H54 (cell line): ENCODE data around the gene SLC12A7.
"Not testable (repeated sequence)": the region's sequence is repeated elsewhere in the genome, so short reads cannot be mapped to it uniquely, and the experiment has no call there.

Experiments
- DNase-seq: peaks from one replicate; pipeline ENCODE4 v3.0.0; 2011; ENCODE audit warnings: low spot score, mixed read lengths; ENCODE audit not compliant: insufficient read length
- FAIRE-seq: peaks from 3 replicates; lab custom pipeline; 2011; peaks lifted over from hg19 to GRCh38; lab: Jason Lieb, UNC
- POLR2A ChIP-seq: IDR thresholded peaks from 2 replicates; pipeline ENCODE4 v1.6.1; 2011; ENCODE audit warnings: low read depth, mild to moderate bottlenecking, low read length

Gene SLC12A7

DNA sequence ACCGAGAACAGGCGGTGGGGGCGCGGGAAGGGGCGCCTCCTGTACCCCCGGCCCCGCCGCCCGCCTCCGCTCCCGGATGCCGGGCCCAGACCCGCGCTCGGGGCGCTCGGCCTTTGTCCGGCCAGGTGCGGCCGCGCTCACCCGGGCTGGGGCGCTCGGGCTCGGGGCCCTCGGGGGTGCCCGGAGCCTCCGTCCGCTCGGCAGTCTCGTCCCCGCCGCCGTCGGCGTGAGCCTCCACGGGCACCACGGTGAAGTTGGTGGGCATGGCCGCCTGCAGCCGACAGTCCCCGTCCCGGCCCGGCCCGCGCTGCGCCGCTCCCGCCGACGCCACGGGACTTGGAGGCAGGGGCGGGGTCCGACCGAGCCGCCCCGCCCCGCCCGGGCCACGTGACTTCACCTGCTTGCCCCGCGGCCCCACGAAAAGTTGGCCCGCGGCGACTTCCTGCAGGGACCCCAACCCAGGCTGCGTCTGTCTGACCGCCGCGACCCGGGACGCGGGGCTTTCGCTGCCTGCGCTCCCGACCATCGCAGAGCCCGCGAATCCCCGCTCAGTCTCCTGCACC is at the start of gene SLC12A7:
SLC12A7 (minus strand) TSS at position 337 of the 563 bp plus-strand sequence; CDS start at position 265, 72 bp downstream.
- no peak for FAIRE-seq
- 0 out of 2 replicates have a peak, but pooled peaks have one; percentile 26 for TF ChIP-seq POLR2A
- DNase-seq = no peak

GRCh38 chr5:1161108-1161832 is 49.4 kb upstream of the SLC12A7 start:
- FAIRE-seq (no peak), DNase-seq (peak; percentile 66)
- TF ChIP-seq POLR2A = 0 out of 2 replicates have a peak, but pooled peaks have one; percentile 4

GRCh38 chr5:1159774-1160406 is 48.0 kb upstream of the SLC12A7 start:
- FAIRE-seq (no peak), DNase-seq (no peak)
- TF ChIP-seq POLR2A = no peak

DNA sequence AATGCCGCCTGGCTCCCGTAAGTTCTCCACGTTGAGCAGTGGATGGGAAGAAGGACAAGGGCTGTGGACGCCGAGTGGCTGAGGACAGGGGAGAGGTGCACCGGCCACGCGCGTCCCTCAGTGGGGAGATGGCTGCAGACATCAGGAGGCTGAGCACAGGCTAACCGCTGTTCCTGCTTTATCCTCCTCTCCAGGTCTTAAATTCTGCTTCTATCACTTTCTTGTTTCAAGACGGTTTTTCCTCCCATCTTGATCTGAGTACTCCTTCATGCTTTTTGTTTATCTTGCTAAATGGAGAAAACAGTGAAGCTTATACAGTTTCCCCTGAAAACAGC is 47.4 kb upstream of the SLC12A7 start:
- no peak for TF ChIP-seq POLR2A
- FAIRE-seq (no peak), DNase-seq (no peak)

DNA sequence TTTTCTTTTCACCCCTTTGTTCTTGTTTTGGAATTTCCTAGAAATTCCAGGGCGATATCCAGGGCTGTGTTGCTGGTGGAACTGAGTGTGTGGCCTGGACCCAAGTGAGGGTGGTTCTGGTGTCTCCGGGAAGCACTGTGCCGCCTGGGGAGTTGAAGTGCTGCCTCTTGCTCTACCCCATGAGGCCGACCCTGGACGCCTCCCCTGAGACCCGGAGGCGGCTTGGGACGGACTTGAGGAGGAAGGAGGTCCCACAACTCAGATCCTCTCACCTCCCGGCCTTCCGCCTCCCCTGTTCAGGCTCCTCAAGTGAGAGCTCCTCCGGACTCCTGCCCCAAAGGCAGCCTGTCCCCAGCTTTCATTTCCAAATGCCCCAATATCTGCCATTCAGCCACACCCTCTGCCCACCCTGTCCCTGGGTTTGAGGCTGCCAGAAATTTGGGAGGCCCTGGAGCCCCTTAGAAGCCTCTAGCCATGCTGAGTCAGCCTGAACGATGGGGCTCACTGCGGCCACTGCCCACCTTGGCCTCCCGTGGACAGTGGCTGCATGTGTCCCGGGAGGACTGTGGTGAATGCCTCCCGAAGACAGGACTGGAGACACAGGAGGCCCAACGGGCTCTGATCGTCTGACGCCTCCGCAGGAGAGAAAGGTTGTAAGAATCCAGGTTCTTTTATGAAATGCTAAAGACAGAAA is 46.9 kb upstream of the SLC12A7 start:
- FAIRE-seq = no peak
- no peak for DNase-seq
- no peak for TF ChIP-seq POLR2A

DNA sequence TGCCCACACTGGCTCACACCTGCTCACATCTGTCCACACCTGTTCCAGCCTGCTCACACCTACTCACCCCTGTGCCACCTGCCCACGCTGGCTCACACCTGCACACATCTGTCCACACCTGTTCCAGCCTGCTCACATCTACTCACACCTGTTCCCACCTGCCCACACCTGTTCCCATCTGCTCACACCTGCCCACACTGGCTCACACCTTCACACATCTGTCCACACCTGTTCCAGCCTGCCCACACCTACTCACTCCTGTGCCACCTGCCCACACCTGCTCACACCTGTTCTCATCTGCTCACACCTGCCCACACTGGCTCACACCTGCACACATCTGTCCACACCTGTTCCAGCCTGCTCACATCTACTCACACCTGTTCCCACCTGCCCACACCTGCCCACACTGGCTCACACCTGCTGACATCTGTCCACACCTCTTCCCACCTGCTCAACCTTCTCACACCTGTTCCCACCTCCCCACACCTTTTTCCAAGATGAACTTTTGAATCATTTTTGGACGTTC is 45.7 kb upstream of the SLC12A7 start:
- DNase-seq, FAIRE-seq: not testable (repeated sequence)

DNA sequence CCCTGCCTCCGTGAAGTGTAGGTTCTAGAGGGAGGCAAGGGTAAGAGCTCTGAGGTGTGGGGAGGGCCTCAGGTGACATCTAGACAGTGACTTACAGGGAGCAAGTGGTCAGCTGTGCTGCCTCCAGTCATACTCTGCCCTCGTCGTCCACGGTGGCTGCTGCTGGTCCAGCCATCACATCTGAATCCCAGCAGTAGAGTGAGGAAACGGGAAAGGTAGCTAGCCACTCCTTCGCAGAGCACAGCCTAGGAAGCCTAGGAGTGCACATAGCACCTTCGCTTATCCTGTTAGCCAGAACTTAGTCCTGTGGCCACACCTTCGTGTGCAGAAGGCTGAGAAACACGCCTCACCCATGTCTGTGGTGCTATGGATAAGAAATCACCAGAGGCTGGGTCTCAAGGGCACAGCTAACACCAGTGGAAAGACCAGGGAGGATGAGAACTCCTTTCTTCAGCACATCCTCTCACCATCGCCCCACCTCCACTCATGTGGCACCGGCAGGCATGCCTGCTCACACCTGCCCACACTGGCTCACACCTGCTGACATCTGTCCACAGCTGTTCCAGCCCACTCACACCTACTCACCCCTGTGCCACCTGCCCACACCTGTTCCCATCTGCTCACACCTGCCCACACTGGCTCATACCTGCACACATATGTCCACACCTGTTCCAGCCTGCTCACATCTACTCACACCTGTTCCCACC is 45.0 kb upstream of the SLC12A7 start:
- DNase-seq (no peak), FAIRE-seq (no peak)
- TF ChIP-seq POLR2A = no peak

DNA sequence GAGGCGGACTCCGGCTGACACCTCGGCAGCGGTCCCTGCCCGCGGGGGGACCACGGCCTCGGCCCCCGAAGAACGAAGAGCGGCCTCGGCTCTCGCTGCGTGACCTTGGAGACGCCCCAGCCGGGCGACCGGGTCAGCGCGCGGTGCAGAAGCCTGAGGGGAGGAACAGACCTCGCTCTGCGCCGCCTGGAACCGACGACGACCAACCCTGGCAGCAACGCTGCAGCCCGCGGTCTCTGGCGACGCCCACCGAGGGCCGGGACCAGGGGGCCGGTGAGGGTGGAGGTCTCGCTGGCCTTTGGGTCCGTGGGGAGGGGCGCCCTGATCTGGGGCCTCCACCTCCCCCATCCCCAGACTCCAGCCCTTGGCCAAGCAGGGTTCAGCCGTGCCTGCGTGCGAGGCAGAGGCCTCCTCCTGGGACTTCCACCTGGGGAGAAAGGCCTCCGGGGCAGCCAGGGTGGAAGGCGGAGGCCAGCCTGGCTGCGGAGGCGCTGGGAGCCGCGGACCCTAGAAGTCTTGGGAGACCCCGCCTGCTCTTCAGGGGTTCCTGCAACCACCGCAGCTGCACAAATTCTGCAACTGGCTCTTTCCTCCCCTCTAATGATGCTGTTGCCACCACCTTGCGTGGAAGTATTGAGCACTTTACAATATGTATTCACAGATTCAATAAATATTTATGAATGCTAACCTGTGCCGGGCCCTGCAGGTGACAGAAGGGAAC is 44.3 kb upstream of the SLC12A7 start:
- no peak for TF ChIP-seq POLR2A
- no peak for FAIRE-seq

GRCh38 chr5:1155191-1156032 is 43.5 kb upstream of the SLC12A7 start:
- TF ChIP-seq POLR2A = no peak
- no peak for DNase-seq
- FAIRE-seq = no peak

More for the DNA sequence above, 44.3 kb upstream of the SLC12A7 start:
- DNase-seq = no peak

DNA sequence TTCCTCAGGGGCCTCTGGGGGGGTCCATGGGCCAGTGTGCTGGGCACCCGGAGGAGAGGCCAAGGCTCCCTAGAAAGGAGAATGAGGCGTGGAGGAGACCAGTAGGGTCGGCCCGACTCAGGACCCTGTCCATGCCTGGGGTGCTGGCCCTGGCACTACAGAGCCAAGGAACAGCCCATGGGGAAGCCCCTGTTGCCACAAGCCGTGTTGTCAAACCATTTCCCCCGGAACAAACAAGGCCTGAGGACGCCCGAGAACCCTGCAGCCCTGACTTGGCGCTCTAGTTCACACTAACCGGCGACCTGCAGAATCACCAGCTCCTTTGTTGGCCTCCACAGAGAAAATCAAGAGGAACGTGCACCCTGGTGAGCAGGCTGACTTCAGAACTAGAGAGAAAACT is 41.6 kb upstream of the SLC12A7 start:
- no peak for DNase-seq
- FAIRE-seq = no peak
- TF ChIP-seq POLR2A = no peak

GRCh38 chr5:1152771-1153282 is 41.0 kb upstream of the SLC12A7 start:
- DNase-seq (peak; percentile 47), FAIRE-seq (no peak)

GRCh38 chr5:1152156-1152555 is 40.3 kb upstream of the SLC12A7 start:
- FAIRE-seq (no peak), DNase-seq (peak; percentile 48)
- no peak for TF ChIP-seq POLR2A

More at GRCh38 chr5:1152771-1153282, 41.0 kb upstream of the SLC12A7 start:
- TF ChIP-seq POLR2A = no peak
